NCI-H82 treated with DMSO at 0.1 percent for 48 hours (cell line): ENCODE results near the gene TREML2.

Experiments
- DNase-seq: peaks from one replicate; lab custom pipeline; 2025; ENCODE audit not compliant: unreplicated experiment; lab: John Stamatoyannopoulos, UW

TREML2 gene

DNA sequence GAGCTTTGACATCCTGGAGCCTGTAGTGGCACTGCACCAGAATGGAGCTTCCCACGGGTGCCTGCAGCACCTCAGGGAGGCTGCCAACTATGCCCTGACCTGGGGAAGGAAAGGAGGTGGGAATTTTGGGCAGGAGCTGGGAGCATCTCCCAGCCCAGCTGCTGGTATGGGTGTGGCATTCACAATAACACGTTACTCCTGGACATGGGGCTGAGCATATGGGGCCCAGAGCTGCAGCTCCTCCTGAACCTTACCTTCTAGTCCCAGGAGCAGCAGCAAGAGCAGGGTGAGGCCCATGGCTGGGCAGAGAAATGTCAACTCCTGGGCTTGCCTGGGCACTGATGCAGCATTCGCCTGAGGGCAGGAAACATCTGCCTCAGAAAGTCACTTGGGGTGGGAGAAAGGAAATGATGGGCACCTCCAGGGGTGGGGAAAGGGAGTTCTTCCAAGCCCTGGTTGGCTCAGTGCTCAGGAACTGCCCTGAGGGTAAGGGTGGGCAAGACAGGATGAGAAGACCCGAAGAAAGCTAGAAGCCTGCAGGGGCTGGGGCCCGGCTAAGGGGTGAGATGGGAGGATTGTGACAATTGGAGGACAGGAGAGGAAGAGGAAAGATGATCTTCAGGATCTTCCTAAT is 46.8 kb downstream of the TREML2 start, which contains the start of gene TREML1:
TSS of gene TREML1 (minus strand) at position 356 of the 634 bp plus-strand sequence. CDS start at position 297, 59 bp downstream.
- DNase-seq = no peak

DNA sequence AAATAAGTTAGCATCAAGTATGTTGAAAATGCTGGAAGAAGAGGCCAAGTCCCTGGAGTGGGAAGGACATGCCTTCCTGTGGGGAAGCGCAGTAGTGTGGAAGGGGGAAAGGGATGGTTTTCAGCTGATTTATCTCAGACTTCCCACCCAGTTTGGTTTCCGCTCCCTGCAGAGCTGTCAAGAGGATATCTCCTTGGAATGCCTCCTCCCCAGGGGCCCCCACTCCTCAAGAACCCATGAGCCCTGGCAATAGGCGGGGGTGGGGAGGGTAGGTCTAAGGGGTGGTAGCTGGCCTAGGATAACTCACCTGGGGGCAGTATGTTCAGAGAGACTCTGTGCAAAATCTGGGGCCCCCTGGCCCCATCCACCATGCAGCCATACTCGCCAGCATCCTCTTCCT is 47.5 kb downstream of the TREML2 start:
- no peak for DNase-seq

DNA sequence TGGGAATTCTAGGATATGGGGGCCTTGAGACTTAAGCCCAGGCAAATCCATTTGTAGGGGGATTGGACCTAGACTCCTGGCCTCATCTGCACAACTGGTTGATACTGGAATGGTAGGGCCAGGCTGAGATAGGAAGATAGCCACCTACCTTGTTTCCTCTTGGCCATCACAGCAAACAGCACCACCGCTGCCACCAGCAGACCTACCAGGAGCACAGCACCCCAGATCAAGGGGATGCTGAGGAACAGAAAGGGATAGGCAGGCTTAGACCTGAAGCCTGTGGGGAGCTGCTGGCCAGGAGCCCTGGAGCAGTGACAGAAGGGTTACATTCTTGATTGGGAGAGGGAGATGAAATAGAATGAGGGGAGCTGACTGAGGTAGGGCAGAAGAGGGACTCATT is 50.3 kb downstream of the TREML2 start:
- no peak for DNase-seq

DNA sequence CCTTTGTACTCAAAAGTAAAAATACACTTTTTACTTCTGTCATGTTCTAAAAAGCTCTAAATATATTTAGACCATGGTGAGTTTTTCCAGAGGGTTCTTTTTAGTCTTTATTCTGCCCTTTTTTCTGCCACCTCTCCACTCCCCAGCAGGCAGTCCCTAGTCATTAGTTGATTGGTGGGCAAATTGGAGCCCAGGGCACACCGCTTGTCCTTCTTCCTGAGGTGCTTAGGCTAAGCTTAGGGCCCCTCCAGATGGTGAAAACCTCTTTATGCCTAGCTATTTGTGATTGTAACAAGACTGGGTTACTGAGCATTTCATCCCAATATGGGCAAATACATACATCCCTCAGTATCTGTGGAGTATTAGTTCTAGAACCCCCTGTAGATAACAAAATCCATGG is 53.0 kb downstream of the TREML2 start:
- DNase-seq = no peak
